GM21390 (cell line): Measurements from ENCODE around the gene ACLY.
"Not testable (repeated sequence)": the region's sequence is repeated elsewhere in the genome, so short reads cannot be mapped to it uniquely, and the experiment has no call there.

Source experiments
- ATAC-seq: cut with Tn5 transposase; IDR thresholded peaks from one replicate; pipeline ENCODE4 v1.9.1; 2021; ENCODE audit not compliant: unreplicated experiment

Gene ACLY

DNA sequence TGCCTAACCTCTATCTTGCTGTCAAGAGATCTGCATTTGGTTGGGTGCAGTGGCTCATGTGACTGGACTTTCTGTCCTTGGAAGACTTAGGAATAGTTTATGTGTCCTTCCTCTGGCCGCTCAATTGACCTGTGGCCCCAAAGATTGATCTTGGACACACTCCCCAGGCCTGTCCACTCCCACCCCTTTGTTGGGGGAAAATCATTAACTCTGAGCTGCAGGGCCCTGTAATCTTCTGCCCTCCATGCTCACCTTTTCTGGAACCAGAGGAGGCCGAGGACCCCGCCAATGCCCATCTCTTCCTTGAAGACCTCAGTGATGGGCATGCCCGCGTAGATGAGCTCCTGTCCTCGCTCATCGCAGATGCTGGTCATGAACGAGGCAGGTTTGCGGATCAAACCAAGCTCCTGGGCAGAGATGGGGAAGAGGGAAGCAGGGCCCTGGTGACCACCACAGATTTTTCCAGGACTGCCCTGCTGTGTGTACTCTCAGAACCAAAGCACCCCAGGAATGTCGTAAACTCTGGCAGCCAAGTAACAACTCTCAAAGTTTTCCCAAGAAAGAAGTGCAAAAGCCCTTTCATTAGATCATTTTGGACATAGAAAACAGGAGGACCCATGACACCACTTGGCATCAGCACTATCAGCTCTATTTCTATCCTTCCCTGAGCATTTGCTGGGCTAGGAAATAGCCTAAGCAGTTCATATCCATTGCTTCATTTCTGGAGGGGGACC lies 45.0 kb downstream of the ACLY start:
- no peak for ATAC-seq

DNA sequence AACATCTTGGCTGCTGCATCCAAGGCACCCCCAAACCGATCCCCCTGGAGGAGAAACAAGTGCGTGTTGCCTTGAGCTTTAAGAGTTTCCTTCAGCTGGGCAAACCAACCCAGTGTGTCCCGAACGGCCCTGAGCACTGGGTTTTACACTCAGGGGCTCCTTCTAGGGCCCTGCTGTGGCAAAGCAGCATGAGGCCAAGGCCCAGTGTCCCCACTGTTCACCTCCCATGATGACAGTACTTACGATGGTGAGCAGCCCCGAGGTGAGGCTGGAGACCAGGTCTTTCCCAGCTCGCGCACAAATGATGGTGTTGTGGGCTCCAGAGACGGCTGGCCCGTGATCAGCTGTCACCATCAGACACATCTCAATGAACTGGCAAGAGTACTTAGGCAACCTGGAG lies 47.0 kb downstream of the ACLY start:
- no peak for ATAC-seq

DNA sequence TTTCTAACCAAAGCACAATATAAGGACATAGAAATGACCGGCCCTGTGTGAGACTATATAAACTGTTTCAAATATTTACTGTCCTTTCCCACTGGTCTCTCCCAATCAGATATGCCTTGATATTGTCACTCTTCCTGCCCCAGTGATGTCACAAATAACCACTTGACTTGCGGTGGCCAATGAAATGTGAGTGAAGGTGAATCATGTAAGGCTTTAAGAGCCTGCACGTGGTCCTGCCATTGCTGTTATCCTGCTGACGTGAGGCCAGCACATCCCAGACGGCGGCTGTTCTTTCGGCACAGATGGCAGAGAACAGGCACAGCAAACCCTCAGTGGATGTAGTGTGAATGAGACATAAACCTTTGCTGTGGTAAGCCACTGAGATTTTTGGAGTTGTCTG lies 48.1 kb downstream of the ACLY start:
- no peak for ATAC-seq

DNA sequence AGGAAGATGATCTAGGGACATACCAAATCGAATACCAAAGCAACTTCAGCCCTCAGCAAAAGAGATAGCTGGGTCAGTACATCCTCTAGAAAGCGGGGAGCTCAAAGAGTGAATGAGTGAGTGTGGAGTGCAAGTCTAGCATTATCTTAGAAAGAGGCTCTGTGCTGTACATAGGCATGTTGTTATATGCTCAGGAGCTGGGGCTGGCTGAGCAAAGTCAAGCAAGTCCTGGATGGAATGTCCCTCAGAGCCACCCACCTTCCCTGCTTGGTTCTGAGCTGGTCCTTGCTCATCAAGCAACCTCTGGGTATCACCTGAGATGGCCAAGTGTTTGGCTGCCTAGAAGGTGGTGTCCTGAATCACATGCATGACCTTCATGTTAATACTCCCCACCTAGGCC lies 48.7 kb downstream of the ACLY start:
- ATAC-seq: no peak

DNA sequence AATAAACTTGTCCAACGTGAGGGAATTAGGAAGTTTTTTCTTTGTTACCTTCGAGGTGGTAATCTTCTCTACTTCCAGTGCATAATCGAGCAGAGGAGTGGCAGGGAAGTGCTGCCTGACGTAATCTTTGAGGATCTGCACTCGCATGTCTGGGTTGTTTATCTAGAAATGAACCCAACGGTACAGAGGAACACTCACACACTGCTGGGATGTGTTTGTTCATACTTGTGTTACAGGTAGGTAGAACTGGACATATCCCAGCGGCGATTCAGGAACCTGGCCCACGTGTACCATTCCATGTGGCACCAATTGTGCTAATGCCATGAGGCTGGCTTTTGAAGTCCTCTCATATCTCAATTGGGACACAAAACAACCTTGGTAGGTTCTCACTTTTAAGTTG lies 49.3 kb downstream of the ACLY start:
- ATAC-seq: no peak

DNA sequence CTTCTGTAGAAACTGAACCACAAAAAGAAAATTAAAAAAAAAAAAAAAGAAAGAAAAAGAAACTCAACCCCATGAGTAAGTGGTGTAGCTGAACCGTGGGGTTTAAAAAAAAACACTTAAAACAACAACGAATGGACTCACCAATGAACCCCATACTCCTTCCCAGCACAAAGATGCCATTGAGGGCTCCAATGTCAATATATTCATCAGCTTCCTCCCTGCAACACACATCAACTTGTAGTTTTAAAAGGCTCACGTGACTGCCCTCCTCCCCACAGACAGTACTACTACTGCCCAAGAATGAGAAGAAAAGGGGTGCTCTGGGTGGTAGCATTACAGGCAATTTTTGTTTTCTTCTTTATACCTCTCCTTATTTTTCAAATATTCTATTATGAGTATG lies 50.2 kb downstream of the ACLY start:
- no peak for ATAC-seq

DNA sequence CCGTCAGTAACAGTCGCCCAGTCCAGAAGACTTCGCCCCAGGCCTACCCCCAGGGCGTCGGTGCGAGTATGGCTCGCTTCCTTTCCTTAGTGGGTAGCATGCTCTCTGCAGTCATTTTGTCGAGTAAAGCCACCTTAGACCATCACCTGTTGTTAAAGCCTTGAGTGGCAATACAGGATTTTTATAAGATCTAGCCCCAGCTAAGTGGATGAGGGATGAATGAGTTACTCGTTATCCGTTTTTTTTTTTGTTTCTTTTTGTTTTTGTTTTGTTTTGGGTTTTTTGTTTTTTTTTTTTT lies 53.2 kb downstream of the ACLY start:
- no peak for ATAC-seq

DNA sequence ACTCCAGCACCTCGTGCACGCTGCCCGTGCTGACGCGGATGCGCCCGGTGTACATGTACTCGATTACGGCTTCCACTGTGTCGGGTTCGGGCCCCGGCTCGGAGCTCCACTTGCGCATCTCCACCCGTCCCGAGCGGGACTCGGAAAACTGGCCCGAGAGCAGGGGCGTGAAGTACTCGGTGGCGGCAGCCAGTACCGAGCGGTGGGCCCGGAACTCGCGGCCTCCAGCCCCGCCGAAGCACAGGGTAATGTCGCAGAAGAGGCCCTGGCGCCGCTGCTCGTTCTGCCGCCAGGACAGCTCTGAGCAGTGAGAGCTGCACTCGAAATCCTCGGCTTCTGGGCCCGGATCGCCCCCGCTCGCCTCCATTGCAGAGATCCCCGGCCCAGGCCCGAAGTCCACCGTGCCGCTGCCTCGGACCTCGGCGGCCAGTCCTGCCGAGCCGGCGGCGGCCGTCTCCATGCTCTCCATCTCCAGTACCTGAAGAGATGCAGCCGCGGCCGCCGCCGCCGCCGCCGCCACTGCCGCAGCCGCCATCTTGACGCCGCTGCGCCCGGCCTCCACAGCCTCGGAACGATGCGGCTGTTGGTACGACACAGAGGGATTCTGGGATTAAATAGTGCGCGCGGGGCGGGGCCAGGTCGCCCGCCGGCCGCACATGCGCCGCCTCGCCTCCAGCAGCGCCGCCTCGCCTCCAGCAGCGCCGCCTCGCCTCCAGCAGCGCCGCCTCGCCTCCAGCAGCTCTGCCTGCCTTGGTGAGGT lies 53.7 kb downstream of the ACLY start, which contains the start of gene KLHL11:
Gene KLHL11, minus strand, starts transcription at position 588 of the 760 bp plus-strand sequence. Its CDS starts 53 bp downstream, at position 535.
- peak; percentile 76 for ATAC-seq

DNA sequence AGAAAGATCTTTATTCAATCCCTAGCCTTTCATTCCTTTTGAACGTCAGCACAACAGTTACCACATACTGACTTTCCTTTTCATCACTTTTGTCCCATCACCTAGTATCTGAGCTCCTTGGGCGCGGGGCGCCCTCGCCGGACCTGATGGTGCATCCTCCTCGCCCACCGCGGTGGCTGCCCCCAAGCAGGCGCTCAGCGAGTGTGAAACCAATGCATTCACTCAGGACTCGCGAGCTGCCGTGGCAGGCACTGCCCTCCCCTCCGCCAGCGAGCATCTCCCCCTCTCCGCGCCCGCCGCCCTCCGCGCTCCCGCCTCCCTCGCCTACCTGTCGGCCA lies 54.3 kb downstream of the ACLY start:
- peak; percentile 33 for ATAC-seq

DNA sequence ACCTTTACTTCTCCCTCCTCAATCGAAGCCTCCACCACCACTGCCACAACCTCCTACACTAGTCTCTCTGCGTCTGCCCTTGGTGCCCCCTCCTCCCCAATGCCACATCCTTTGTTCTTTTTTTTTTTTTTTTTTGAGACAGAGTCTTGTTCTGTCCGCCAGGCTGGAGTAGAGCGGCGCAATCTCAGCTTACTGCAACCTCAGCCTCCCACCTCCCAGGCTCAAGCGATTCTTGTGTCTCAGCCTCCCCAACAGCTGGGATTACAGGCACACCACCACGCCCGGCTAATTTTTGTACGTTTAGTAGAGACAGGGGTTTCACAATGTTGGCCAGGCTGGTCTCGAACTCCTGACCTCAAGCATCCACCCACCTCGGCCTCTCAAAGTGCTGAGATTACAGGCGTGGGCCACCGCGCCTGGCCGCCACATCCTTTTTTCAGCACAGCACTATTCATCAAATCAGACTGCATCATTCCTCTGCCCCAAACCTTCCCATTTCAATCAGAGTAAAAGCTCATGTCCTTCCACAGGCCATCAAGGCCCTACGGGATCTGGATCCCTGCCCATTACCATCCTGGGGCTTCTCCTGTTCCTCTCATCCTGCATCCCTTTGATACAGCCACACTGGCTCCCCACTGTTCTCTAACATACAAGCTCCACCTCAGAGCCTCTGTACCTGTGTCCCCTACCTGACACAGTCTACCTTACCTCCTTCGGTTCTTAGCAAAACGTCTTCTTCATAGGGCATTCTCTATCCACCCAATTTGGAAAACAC lies 55.5 kb downstream of the ACLY start:
- no peak for ATAC-seq

DNA sequence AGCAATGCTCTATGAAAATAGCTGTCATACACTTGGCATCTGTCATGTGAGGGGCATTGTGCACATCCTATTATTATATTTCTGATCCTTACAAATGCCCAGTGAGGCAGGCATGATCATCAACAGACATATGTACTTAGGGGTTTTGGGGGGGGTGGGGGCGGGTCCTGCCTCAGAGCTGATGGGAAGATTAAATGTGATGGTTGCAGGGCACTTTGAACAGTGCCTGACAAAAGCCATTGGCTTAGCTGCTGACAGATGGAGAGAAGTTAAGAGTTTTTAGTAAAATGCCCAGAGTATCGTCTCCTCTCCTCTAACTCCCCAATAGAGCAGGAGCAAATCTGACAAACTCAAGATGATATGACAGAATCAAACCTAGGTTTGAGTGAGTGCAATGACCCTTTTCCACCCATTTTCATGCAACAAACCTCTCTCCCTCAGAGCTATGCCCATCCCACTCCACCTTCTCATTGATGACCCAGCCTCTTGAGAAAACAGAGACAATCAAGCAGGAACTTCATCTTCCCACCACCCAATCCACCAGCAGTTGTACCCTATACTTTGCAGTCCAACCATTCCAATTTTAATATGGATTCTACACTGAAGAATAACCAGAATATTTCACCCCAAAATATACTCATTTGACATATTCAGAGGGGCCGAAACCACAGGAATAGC lies 58.4 kb downstream of the ACLY start:
- ATAC-seq: no peak

DNA sequence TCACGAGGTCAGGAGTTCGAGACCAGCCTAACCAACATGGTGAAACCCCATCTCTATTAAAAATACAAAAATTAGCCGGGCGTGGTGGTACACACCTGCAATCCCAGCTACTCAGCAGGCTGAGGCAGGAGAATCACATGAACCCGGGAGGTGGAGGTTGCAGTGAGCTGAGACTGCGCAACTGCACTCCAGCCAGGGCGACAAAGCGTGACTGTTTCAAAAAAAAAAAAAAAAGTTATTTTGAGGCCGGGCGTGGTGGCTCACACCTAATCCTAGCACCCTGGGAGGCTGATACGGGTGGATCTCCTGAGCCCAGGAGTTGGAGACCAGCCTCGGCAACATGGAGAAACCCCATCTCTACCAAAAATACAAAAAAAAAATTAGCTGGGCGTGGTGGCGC lies 67.4 kb downstream of the ACLY start:
- not testable (repeated sequence) for ATAC-seq

DNA sequence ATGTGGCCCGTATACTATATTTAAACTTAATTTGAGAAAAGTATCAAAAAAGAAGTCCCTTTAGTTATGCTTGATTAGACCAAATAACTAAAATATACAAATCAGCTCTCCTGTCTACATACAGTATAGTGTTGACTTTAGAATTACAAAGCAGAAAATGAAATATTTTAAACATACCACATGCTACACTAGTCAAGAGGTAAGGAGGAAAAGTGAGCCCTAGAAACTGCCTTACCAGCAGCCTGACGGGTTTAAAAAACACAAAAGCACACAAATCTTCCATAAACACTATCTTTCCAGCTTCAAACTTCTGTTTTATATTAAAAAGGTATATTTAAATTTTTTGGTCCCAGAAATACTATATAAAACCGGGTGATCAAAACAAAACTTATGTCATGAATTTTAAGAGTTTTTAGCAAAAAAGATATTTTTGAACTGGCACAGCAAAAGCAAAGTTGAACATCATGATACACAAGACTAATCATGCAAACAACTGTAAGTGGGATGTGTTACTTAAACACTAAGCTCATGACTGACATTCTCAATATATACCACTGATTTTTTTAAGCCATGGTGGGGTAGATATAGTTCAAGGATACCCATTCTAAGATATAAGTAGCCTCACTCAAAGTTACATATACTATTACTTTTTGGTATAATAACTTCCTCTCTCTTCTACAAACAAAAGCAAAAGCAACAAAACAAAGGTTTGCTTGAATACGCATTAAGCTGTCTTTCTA lies 69.3 kb downstream of the ACLY start:
- no peak for ATAC-seq

DNA sequence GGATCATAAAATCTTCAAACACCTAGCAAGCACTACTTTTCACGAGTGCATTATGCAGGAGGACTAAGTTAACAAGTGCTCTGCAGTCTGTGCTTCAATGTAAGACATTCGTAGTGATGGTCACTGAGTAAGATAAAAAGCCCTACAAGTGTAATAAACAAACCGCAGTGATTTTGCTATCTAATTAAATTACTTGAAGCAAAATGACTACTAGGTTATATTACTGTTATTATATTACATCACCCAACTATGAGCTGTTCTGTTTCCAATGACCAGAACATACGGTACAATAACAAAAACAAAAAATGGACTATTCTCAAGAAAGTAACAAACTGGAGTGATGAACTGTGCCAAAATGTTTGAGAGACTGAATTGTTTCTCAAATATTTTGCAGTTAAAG lies 70.0 kb downstream of the ACLY start:
- ATAC-seq: no peak

DNA sequence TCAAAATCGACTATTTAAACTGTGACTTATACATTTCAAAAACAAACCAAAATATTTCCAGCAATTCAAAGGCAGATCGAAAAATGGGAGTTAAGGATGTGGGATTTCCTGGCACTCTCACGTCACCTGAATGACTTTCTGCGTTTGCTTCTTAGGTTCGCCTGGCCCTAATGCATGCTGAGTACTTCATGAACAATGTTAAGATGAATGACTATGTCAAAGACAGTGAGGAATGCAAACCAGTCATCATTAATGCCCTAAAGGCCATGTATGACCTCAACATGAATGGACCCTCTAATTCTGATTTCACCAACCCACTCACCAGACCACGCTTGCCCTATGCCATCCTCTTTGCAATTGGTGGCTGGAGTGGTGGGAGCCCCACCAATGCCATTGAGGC lies 73.8 kb downstream of the ACLY start:
- ATAC-seq: no peak

DNA sequence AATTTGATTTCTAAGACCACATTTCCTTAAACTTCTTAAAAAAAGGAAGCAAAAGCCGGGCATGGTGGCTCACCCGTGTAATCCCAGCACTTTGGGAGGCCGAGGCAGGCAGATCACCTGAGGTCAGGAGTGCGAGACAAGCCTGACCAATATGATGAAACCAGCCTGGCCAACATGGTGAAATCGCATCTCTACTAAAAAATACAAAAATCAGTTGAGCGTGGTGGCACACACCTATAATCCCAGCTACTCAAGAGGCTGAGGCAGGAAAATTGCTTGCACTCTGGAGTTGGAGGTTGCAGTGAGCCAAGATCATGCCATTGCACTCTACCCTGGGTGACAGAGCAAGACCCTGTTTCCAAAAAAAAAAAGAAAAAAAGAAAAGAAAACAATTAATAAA lies 78.0 kb downstream of the ACLY start:
- ATAC-seq: not testable (repeated sequence)

DNA sequence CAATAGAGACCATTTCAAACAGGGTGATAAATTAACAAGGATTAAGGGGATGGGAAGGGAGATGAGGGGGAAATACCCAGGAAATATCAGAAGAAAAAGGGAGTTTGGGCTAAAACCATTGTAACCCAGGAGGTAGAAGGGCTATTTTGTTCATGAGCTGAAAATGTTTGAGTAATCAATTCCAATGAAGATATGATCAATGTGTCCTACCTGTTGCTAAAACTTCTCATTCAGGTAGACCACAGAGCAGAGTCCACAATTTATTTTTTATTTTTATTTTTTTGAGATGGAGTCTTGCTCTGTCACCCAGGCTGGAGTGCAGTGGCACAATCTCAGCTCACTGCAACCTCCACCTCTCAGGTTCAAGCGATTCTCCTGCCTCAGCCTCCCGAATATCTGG lies 79.3 kb downstream of the ACLY start:
- ATAC-seq: not testable (repeated sequence)

DNA sequence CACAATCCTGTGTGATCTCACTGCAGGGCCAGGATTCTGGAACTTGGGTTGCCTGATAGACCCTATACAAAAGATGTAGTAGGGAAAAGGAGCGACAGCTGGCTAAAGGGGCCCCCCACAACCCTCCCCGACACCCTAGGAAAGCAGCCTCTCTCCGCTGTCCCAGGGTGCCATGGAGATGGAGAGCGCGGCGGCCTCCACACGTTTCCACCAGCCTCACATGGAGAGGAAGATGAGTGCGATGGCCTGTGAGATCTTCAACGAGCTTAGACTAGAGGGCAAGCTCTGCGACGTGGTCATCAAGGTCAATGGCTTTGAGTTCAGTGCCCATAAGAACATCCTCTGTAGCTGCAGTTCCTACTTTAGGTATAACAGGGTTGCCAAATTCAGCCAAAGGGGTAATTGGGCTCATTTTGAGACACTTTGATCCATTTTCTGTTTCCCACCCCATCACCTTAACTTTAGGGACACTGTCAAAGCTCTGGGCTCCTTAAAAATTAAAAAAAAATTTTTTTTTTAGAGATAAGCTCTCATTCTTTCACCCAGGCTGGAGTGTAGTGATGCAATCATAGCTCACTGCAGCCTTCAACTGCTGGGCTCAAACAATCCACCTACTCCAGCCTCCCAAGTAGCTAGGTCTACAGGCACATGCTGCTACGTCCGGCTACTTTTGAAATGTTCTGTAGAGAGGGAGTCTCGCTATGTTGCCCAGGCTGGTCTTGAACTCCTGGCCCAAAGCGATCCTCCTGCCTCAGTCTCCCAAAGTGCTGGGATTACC lies 80.8 kb downstream of the ACLY start, which contains the start of gene KLHL10:
Gene KLHL10, plus strand, starts transcription at position 65 of the 778 bp plus-strand sequence. Its CDS starts 108 bp downstream, at position 173.
- ATAC-seq: no peak

DNA sequence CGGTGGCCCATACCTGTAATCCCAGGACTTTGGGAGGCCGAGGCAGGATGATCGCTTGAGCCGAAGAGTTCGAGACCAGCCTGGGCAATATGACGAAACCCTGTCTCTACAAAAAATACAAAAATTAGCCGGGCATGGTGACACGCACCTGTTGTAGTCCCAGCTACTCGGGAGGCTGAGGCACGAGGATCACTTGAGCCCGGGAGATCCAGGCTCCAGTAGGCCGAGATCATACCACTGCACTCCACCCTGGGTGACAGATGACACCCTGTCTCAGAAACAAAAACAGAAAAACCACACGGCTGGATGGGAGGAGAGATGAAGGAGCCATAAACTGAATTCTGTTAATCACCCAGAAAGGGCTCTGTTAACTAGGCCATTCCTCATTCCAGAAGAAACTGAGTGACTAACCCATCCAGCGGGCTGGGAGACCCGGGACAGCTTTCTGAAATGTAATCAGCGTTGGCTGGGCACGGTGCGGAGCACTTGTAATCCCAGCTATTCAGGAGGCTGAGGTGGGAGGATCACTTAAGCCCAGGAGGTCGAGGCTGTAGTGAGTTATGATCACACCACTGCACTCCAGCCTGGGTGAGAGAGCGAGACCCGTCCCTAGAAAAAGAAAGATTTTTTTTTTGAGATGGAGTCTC lies 82.1 kb downstream of the ACLY start:
- no peak for ATAC-seq
